ENCODE results near the gene PLCL2.

The PLCL2 gene

GRCh38 chr3:16848007-16848406, 36.7 kb upstream of the PLCL2 start:
- no peak for DNase-seq (ENCODE audit: extremely low read depth, low read depth)
- TF ChIP-seq CTCF (IDR thresholded peaks at IDR 0.05; ENCODE audit: low read depth, low read length, missing control alignments) = no peak
- no peak overlapping the region for H3K4me3 ChIP-seq (replicated peaks; ENCODE audit: low read depth, low read length)

GRCh38 chr3:16849229-16849628, 35.5 kb upstream of the PLCL2 start:
- no peak for DNase-seq (ENCODE audit: extremely low read depth, low read depth)
- H3K4me3 ChIP-seq (replicated peaks; ENCODE audit: low read depth, low read length) = no peak overlapping the region
- no peak for TF ChIP-seq CTCF (IDR thresholded peaks at IDR 0.05; ENCODE audit: low read depth, low read length, missing control alignments)

- TF ChIP-seq CTCF (IDR thresholded peaks at IDR 0.05; ENCODE audit: low read depth, low read length, missing control alignments) = no peak
- peak; percentile 43 for DNase-seq (ENCODE audit: extremely low read depth, low read depth)
- H3K4me3 ChIP-seq (replicated peaks; ENCODE audit: low read depth, low read length) = no peak overlapping the region
Observed at GRCh38 chr3:16849795-16850194, 35.0 kb upstream of the PLCL2 start.

GRCh38 chr3:16855497-16855896, 29.3 kb upstream of the PLCL2 start:
- no peak for DNase-seq (ENCODE audit: extremely low read depth, low read depth)
- no peak for TF ChIP-seq CTCF (IDR thresholded peaks at IDR 0.05; ENCODE audit: low read depth, low read length, missing control alignments)
- no peak overlapping the region for H3K4me3 ChIP-seq (replicated peaks; ENCODE audit: low read depth, low read length)

- no peak overlapping the region for H3K4me3 ChIP-seq (replicated peaks; ENCODE audit: low read depth, low read length)
- no peak for TF ChIP-seq CTCF (IDR thresholded peaks at IDR 0.05; ENCODE audit: low read depth, low read length, missing control alignments)
- DNase-seq (ENCODE audit: extremely low read depth, low read depth) = no peak
Observed at GRCh38 chr3:16860234-16860633, 24.5 kb upstream of the PLCL2 start.

GRCh38 chr3:16861432-16861831, 23.3 kb upstream of the PLCL2 start:
- no peak overlapping the region for H3K4me3 ChIP-seq (replicated peaks; ENCODE audit: low read depth, low read length)
- DNase-seq (ENCODE audit: extremely low read depth, low read depth) = no peak
- TF ChIP-seq CTCF (IDR thresholded peaks at IDR 0.05; ENCODE audit: low read depth, low read length, missing control alignments) = no peak

- DNase-seq (ENCODE audit: extremely low read depth, low read depth) = no peak
- TF ChIP-seq CTCF (IDR thresholded peaks at IDR 0.05; ENCODE audit: low read depth, low read length, missing control alignments) = no peak
Observed at GRCh38 chr3:16864610-16865313, 20.0 kb upstream of the PLCL2 start.

More at GRCh38 chr3:16864610-16865313, 20.0 kb upstream of the PLCL2 start:
- H3K4me3 ChIP-seq (replicated peaks; ENCODE audit: low read depth, low read length) = no peak overlapping the region

All from HFF-Myc (cell line).